ENCODE results near the gene ZC3H7B.

DNA sequence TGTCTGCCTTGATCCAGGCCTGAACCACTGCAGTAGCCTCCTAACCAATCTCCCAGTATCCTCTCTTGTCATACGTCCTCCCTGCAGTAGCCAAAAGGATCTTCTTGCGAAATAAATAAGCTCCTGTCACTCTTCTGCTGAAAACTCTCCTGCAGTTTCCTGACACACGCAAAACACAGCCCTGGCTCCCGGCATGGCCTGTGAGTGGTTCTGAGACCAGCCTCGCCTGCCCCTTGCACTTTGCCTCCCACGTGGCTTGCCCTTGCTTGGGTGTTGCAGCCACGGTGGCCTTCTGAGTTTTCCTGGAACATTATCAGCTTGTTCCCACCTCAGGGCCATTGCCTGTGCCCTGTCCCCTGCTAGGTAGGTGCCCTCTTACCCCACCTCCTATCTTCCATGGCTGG, 7.2 kb downstream of the ZC3H7B start:
- TF ChIP-seq, protein P1, sequence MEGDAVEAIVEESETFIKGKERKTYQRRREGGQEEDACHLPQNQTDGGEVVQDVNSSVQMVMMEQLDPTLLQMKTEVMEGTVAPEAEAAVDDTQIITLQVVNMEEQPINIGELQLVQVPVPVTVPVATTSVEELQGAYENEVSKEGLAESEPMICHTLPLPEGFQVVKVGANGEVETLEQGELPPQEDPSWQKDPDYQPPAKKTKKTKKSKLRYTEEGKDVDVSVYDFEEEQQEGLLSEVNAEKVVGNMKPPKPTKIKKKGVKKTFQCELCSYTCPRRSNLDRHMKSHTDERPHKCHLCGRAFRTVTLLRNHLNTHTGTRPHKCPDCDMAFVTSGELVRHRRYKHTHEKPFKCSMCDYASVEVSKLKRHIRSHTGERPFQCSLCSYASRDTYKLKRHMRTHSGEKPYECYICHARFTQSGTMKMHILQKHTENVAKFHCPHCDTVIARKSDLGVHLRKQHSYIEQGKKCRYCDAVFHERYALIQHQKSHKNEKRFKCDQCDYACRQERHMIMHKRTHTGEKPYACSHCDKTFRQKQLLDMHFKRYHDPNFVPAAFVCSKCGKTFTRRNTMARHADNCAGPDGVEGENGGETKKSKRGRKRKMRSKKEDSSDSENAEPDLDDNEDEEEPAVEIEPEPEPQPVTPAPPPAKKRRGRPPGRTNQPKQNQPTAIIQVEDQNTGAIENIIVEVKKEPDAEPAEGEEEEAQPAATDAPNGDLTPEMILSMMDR (conservative IDR thresholded peaks at IDR 0.05; ENCODE audit: low read depth in 2 of 2) = no peak
- no peak for TF ChIP-seq EZH2 (IDR thresholded peaks at IDR 0.05; ENCODE audit: low read depth, unreplicated experiment)
- TF ChIP-seq, protein P2, sequence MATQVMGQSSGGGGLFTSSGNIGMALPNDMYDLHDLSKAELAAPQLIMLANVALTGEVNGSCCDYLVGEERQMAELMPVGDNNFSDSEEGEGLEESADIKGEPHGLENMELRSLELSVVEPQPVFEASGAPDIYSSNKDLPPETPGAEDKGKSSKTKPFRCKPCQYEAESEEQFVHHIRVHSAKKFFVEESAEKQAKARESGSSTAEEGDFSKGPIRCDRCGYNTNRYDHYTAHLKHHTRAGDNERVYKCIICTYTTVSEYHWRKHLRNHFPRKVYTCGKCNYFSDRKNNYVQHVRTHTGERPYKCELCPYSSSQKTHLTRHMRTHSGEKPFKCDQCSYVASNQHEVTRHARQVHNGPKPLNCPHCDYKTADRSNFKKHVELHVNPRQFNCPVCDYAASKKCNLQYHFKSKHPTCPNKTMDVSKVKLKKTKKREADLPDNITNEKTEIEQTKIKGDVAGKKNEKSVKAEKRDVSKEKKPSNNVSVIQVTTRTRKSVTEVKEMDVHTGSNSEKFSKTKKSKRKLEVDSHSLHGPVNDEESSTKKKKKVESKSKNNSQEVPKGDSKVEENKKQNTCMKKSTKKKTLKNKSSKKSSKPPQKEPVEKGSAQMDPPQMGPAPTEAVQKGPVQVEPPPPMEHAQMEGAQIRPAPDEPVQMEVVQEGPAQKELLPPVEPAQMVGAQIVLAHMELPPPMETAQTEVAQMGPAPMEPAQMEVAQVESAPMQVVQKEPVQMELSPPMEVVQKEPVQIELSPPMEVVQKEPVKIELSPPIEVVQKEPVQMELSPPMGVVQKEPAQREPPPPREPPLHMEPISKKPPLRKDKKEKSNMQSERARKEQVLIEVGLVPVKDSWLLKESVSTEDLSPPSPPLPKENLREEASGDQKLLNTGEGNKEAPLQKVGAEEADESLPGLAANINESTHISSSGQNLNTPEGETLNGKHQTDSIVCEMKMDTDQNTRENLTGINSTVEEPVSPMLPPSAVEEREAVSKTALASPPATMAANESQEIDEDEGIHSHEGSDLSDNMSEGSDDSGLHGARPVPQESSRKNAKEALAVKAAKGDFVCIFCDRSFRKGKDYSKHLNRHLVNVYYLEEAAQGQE (IDR thresholded peaks at IDR 0.05; ENCODE audit: unreplicated experiment) = no peak
- TF ChIP-seq EZH2phosphoT487 (IDR thresholded peaks at IDR 0.05; ENCODE audit: unreplicated experiment) = no peak
- TF ChIP-seq POLR2AphosphoS5 (IDR thresholded peaks at IDR 0.05; ENCODE audit: low read depth) = no peak
- TF ChIP-seq, protein P3, sequence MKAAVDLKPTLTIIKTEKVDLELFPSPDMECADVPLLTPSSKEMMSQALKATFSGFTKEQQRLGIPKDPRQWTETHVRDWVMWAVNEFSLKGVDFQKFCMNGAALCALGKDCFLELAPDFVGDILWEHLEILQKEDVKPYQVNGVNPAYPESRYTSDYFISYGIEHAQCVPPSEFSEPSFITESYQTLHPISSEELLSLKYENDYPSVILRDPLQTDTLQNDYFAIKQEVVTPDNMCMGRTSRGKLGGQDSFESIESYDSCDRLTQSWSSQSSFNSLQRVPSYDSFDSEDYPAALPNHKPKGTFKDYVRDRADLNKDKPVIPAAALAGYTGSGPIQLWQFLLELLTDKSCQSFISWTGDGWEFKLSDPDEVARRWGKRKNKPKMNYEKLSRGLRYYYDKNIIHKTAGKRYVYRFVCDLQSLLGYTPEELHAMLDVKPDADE (IDR thresholded peaks at IDR 0.05) = no peak
- no peak for TF ChIP-seq STAT1 (IDR thresholded peaks at IDR 0.05; ENCODE audit: unreplicated experiment)
- TF ChIP-seq, protein P4, sequence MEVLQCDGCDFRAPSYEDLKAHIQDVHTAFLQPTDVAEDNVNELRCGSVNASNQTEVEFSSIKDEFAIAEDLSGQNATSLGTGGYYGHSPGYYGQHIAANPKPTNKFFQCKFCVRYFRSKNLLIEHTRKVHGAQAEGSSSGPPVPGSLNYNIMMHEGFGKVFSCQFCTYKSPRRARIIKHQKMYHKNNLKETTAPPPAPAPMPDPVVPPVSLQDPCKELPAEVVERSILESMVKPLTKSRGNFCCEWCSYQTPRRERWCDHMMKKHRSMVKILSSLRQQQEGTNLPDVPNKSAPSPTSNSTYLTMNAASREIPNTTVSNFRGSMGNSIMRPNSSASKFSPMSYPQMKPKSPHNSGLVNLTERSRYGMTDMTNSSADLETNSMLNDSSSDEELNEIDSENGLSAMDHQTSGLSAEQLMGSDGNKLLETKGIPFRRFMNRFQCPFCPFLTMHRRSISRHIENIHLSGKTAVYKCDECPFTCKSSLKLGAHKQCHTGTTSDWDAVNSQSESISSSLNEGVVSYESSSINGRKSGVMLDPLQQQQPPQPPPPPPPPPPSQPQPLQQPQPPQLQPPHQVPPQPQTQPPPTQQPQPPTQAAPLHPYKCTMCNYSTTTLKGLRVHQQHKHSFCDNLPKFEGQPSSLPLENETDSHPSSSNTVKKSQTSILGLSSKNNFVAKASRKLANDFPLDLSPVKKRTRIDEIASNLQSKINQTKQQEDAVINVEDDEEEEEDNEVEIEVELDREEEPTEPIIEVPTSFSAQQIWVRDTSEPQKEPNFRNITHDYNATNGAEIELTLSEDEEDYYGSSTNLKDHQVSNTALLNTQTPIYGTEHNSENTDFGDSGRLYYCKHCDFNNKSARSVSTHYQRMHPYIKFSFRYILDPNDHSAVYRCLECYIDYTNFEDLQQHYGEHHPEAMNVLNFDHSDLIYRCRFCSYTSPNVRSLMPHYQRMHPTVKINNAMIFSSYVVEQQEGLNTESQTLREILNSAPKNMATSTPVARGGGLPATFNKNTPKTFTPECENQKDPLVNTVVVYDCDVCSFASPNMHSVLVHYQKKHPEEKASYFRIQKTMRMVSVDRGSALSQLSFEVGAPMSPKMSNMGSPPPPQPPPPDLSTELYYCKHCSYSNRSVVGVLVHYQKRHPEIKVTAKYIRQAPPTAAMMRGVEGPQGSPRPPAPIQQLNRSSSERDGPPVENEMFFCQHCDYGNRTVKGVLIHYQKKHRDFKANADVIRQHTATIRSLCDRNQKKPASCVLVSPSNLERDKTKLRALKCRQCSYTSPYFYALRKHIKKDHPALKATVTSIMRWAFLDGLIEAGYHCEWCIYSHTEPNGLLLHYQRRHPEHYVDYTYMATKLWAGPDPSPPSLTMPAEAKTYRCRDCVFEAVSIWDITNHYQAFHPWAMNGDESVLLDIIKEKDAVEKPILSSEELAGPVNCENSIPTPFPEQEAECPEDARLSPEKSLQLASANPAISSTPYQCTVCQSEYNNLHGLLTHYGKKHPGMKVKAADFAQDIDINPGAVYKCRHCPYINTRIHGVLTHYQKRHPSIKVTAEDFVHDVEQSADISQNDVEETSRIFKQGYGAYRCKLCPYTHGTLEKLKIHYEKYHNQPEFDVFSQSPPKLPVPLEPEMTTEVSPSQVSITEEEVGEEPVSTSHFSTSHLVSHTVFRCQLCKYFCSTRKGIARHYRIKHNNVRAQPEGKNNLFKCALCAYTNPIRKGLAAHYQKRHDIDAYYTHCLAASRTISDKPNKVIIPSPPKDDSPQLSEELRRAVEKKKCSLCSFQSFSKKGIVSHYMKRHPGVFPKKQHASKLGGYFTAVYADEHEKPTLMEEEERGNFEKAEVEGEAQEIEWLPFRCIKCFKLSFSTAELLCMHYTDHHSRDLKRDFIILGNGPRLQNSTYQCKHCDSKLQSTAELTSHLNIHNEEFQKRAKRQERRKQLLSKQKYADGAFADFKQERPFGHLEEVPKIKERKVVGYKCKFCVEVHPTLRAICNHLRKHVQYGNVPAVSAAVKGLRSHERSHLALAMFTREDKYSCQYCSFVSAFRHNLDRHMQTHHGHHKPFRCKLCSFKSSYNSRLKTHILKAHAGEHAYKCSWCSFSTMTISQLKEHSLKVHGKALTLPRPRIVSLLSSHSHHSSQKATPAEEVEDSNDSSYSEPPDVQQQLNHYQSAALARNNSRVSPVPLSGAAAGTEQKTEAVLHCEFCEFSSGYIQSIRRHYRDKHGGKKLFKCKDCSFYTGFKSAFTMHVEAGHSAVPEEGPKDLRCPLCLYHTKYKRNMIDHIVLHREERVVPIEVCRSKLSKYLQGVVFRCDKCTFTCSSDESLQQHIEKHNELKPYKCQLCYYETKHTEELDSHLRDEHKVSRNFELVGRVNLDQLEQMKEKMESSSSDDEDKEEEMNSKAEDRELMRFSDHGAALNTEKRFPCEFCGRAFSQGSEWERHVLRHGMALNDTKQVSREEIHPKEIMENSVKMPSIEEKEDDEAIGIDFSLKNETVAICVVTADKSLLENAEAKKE (CRISPR knock-in tag; IDR thresholded peaks at IDR 0.05) = no peak
- no peak for TF ChIP-seq ZNF114 (CRISPR knock-in tag; IDR thresholded peaks at IDR 0.05)
- TF ChIP-seq CREB1 (CRISPR knock-in tag; IDR thresholded peaks at IDR 0.05; ENCODE audit: low read depth) = no peak
- TF ChIP-seq JUNB (IDR thresholded peaks at IDR 0.05; ENCODE audit: unreplicated experiment) = no peak
- no peak for TF ChIP-seq ZNF331 (CRISPR knock-in tag; IDR thresholded peaks at IDR 0.05; ENCODE audit: low read depth)
